Measurements from ENCODE around the gene HNRNPA1L2. TPM values are rescaled to one million over a fixed set of nuclear protein-coding genes. Genes with fewer than 3 reads are reported as not detected.
"Not testable (repeated sequence)": the region's sequence is repeated elsewhere in the genome, so short reads cannot be mapped to it uniquely, and the experiment has no call there.

Gene HNRNPA1L2
- total and polyA plus RNA-seq, 8 donors: 2.9 to 49.6 (median 5.6) TPM; not detected in 2

DNA sequence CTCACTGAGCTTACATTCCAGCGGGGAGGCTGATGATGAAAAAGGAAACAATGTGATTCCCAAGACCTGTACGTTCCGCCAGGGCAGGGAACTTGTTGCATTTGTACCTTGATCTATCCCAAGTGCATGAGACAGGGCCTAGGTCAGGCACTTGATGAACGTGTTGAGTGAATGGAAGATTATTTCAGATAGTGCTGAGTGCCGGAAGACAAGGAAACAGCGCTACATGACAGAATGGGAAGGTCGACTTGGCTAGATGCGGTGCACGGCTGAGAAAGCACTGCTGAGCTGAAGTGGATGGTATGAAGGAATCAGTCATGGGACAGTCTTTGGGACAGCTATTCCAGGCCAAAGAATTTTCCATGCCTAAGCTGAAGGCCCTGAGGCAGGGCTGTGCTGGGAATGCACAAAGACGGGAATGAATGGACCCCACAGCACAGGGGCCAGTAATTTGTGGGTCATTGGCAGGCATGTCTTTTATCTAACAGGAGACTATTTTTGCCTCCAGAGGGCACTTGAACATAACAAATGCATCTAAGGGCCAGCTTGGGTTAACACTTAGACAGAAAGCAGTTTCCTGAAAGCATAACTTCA, 33.1 kb upstream of the HNRNPA1L2 start:
- H3K9me3 ChIP-seq; intact Hi-C loops (cut with DNase I; ENCODE audit: low total_unique reads); H3K27me3 ChIP-seq; H3K36me3 ChIP-seq; H3K27ac ChIP-seq; H3K4me3 ChIP-seq; H3K4me1 ChIP-seq: not testable (repeated sequence)
- TF ChIP-seq, protein P1, sequence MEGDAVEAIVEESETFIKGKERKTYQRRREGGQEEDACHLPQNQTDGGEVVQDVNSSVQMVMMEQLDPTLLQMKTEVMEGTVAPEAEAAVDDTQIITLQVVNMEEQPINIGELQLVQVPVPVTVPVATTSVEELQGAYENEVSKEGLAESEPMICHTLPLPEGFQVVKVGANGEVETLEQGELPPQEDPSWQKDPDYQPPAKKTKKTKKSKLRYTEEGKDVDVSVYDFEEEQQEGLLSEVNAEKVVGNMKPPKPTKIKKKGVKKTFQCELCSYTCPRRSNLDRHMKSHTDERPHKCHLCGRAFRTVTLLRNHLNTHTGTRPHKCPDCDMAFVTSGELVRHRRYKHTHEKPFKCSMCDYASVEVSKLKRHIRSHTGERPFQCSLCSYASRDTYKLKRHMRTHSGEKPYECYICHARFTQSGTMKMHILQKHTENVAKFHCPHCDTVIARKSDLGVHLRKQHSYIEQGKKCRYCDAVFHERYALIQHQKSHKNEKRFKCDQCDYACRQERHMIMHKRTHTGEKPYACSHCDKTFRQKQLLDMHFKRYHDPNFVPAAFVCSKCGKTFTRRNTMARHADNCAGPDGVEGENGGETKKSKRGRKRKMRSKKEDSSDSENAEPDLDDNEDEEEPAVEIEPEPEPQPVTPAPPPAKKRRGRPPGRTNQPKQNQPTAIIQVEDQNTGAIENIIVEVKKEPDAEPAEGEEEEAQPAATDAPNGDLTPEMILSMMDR (IDR thresholded peaks at IDR 0.05): peak in 3 of 7 experiments; percentile 15 to 41 (median 28)
- 51 to 61% (median 59%) methylated on average over 10 of the region's 10 CpGs for WGBS, 5 donors
- DNase-seq: peak in 1 of 2 donors; percentile 71

DNA sequence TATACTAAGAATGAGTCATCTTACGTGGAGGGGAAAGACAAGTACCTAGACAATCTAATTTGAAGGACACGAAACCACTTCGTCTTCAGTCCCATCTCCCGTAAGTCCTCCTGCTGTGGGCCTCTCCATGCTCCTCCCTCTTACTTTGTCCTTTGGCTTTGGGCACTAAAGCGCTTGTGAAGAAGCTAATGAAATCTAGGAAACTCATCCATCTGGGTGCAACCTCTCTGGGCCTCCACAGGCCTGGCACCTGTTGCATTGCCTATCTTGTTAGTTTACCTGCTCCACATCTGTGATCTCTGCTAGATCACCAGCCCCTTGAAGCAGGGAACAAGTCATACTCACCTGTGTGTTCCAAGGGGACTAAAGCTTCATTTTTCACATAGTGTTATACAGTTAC, 32.1 kb upstream of the HNRNPA1L2 start:
- H3K27ac ChIP-seq; H3K4me3 ChIP-seq; H3K27me3 ChIP-seq; H3K9me3 ChIP-seq; H3K4me1 ChIP-seq; intact Hi-C loops (cut with DNase I; ENCODE audit: low total_unique reads); DNase-seq; H3K36me3 ChIP-seq: not testable (repeated sequence)
- 89 to 94% (median 93%) methylated on average over 5 of the region's 5 CpGs for WGBS, 5 donors

DNA sequence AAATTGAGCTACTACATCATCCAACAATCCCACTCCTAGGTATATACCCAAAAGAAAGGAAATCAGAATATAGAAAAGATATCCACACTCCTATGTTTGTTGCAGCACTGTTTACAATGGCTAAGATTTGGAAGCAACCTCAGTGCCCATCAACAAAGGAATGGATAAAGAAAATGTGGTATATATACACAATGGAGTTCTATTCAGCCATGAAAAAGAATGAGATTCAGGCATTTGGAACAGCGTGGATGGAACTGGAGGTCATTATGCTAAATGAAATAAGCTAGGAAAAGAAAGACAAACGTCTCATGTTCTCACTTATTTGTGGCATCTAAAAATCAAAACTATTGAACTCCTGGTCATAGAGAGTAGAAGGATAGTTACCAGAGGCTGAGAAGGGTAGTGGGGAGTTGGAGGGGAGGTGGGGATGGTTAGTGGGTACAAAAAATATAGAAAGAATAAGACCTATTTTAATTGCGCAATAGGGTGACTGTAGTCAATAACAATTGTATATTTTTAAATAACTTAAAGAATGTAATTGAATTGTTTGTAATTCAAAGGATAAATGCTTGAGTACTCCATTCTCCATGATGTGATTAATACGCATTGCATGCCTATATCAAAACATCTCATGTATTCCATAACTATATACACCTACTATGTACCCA, 27.0 kb upstream of the HNRNPA1L2 start:
- DNase-seq: no peak
- WGBS, 5 donors: 91 to 97% (median 94%) methylated on average over 4 of the region's 4 CpGs
- H3K4me1 ChIP-seq: peaks cover 8 to 28% (median 17%) of the 10 kb centered on the region in 4 donors
- no peak overlapping the region for H3K27ac ChIP-seq
- no peak overlapping the region for H3K4me3 ChIP-seq
- TF ChIP-seq EP300 (IDR thresholded peaks at IDR 0.05) (no peak), POLR2A (IDR thresholded peaks at IDR 0.05) (no peak), POLR2AphosphoS5 (IDR thresholded peaks at IDR 0.05) (no peak)
- TF ChIP-seq, protein P1 (IDR thresholded peaks at IDR 0.05): no peak
- no peaks in the 10 kb centered on the region for H3K27me3 ChIP-seq
- H3K36me3 ChIP-seq: peaks cover 0 to 5% (median 0%) of the 10 kb centered on the region in 4 donors
- no peaks in the 10 kb centered on the region for H3K9me3 ChIP-seq
- intact Hi-C loops (cut with DNase I; ENCODE audit: low total_unique reads): no loop called here

DNA sequence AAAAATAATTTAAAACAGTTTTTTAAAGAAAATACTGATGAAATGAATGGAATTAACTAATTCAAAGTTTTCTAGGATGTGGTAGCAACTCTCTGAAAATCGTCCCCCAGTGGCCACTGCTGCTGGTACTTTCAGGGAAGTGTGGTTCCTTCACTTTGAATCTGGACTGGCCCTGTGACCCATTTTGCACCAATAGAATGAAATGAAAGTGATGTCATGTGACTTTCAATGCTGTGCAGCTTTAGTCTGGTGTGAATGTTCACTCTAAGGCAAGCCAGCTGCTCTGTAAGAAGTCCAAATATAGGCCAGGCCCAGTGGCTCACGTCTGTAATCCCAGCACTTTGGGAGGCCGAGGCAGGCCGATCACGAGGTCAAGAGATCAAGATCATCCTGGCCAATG, 26.4 kb upstream of the HNRNPA1L2 start:
- DNase-seq: no peak
- no peaks in the 10 kb centered on the region for H3K27me3 ChIP-seq
- no peaks in the 10 kb centered on the region for H3K9me3 ChIP-seq
- no peak overlapping the region for H3K27ac ChIP-seq
- no peak for TF ChIP-seq EP300 (IDR thresholded peaks at IDR 0.05)
- TF ChIP-seq POLR2A (IDR thresholded peaks at IDR 0.05): no peak
- TF ChIP-seq, protein P1 (IDR thresholded peaks at IDR 0.05): no peak
- no peak for TF ChIP-seq POLR2AphosphoS5 (IDR thresholded peaks at IDR 0.05)
- peaks cover 8 to 28% (median 18%) of the 10 kb centered on the region in 4 donors for H3K4me1 ChIP-seq
- intact Hi-C loops (cut with DNase I; ENCODE audit: low total_unique reads): no loop called here
- peaks cover 0 to 5% (median 0%) of the 10 kb centered on the region in 4 donors for H3K36me3 ChIP-seq
- WGBS, 5 donors: 78 to 89% (median 88%) methylated on average over 5 of the region's 5 CpGs
- no peak overlapping the region for H3K4me3 ChIP-seq

Measured in stomach (tissue), 9 donors.